Measurements from ENCODE around the gene RSPO4.

RSPO4 gene

GRCh38 chr20:940926-941325 is 61.2 kb downstream of the RSPO4 start:
- no peak for DNase-seq

- no peak for DNase-seq
Observed at GRCh38 chr20:939606-940005, 62.5 kb downstream of the RSPO4 start.

GRCh38 chr20:934186-934840 is 67.8 kb downstream of the RSPO4 start:
- DNase-seq = no peak

DNA sequence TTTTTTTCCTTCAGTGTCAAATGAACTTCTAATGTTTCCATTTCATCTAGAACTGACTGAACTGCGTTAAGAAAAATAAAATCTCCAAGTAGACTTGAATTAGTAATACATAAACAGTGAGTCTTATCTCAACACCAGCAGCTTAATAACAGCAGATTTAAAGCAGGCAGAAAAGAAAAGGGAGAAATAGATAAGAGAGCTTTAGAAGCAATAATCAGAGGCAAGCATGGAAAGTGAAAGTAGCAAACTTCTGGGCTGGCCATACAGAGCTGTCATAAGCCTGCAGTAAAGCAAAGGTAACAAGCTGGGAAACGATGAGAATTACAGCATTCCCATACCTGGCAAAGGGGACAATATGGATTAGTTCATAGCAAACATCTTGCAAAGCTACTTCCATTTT is 69.1 kb downstream of the RSPO4 start:
- no peak for DNase-seq

GRCh38 chr20:931401-931800 is 70.7 kb downstream of the RSPO4 start:
- no peak for DNase-seq

GRCh38 chr20:926670-927069 is 75.4 kb downstream of the RSPO4 start:
- DNase-seq = no peak

DNA sequence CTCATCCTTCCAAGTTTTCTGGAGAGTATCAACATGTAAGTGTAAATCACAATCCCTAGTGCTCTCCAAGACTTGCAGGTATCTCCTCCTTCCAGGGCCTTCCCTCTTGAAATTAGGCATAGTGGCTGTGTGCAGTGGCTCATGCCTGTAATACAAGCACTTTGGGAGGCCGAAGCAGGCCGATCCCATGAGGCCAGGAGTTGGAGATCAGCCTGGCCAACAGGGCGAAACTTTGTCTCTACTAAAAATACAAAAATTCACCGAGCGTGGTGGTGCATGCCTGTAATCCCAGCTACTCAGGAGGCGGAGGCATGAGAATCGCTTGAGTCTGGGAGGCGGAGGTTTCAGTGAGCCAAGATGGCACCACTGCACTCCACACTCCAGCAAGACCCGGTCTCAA is 76.6 kb downstream of the RSPO4 start:
- no peak for DNase-seq

- no peak for DNase-seq
Observed at GRCh38 chr20:924639-925038, 77.5 kb downstream of the RSPO4 start.

DNA sequence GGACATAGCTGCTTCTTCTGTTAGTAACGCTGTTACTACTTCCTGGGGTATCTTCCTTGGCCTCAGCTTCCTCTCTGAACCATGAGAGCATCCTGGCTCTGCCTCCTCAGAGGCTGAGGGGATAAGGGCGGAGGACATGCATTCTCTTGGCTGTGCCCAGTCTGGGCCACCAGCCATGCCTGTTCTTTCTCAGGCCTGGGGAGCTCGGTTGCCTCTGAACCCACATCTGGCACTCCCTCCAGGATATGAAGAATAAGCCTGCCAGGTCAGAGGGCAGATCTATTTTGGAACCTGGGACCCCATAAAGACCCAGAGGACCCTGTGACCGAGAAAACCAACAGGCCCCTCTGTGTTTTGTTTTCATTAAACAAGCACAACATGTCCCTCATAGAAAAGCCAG is 79.3 kb downstream of the RSPO4 start:
- no peak for DNase-seq

DNA sequence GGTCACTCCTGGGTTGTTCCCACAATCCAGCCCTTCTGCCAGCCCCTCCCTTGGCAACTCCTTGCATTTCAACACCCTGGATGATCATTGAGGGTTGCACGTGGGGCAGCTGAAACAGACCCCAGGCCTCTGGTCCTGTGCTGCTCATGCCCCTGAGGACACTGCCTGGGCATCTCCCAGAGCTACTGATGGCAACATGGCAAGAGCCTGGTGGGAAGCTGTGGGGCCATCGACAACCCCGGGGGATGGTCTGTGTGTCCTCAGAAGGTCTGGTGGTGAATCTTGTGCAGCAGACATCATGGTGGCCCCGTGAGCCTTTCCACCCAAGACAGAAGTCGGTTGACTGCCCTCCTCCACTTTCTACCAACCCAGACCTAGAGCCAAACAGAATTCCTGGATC is 81.0 kb downstream of the RSPO4 start:
- no peak for DNase-seq

GRCh38 chr20:920311-920710 is 81.8 kb downstream of the RSPO4 start:
- DNase-seq = no peak

DNA sequence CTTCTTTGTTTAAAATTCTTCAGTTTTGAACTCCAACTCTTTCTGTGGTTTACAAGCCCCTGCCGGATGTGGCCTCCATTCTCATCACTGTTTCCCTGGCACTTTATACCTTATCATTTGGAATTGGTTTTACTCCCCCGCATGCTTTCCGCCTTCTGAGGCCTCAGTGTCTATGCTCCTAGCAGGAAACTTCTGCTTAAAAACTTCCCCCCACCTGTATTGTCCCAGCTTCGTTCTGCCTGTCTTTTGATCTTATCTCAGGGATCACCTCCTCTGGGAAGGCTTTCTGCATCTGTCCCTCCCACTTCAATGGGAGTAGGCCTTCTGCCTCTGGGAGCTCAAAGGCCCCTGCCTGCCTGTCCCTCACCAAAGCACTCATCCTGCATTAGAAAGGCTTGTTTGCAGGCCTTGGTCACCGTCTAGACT is 82.6 kb downstream of the RSPO4 start:
- no peak for DNase-seq

DNA sequence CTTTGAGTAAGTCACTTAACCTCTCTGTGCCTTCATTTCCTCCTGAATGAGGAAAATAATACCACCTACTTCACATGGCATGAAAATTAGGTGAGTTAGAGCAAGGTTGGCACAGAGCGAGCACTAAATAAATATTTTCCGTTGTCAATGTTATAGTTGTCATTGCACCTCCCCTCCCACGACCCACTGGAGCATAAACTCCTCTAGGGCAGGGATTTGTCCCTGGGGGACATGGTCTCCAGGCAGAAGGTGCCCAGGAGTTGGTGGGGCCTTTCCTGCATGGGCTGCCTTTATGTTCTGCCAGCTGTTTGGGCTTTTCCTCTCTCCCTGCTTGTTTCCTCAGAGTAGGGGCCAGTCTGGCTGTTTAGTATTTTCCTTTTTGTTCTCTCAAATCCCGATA is 84.7 kb downstream of the RSPO4 start:
- DNase-seq = no peak

DNA sequence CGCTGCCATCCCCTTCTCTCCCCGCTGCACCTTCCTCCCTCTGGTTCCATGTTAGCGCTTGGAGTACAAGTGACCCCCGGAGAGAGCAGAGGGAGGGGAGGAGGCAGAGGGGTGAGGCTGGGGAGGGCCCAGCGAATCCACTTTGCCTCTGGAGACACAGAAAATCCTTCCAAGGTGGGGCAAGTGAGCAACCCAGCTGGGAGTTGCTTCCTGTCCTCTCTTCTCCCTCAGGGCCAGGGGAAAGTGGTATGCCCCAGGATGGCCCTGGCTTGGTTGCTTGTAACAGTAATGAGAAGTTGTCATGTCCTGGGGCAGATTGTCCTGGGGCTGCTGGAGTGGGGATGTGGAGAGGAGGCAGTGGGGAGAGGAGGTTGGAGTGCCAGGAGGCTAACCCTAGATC is 85.3 kb downstream of the RSPO4 start:
- no peak for DNase-seq

GRCh38 chr20:916125-916799 is 85.8 kb downstream of the RSPO4 start, which contains the start of gene ANGPT4:
TSS of gene ANGPT4 (minus strand) at chr20:916334. CDS start at chr20:916214, 120 bp downstream.
- no peak for DNase-seq

DNA sequence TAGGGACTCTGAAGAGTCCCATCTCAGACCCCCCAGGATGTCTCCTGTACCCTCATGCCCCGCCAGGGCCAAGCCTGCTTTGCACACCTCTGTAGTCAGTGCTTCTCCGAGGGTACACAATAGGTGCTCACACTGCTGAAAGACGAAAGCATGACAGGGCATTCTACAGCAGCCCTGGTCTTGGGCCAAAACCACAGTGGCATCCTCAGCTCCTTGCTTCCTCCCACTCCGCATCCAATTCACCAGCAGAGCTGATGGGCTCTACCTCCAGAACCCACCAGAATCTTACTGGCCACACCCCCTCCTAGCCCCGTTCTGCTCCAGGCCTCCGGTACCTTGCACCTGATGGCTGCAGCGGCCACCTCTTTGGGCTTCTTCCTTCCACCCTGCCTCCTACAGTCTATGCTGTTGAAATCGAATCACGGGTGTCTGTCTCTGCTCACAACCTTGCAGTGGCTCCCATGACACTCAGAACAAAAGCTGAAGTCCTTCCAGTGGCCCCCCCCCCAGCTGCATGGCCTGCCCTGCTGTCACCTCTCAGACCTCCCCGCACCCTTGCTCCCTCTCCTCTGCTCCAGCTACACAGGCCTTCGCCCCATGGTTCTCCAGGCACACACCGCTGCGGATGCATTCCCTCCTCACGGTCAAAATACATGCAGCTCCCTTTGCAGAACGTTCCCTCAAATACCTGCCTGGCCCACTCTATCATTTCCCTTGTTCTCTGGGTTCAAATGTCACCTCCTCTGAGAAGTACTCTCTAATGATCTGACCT is 87.2 kb downstream of the RSPO4 start:
- no peak for DNase-seq

DNA sequence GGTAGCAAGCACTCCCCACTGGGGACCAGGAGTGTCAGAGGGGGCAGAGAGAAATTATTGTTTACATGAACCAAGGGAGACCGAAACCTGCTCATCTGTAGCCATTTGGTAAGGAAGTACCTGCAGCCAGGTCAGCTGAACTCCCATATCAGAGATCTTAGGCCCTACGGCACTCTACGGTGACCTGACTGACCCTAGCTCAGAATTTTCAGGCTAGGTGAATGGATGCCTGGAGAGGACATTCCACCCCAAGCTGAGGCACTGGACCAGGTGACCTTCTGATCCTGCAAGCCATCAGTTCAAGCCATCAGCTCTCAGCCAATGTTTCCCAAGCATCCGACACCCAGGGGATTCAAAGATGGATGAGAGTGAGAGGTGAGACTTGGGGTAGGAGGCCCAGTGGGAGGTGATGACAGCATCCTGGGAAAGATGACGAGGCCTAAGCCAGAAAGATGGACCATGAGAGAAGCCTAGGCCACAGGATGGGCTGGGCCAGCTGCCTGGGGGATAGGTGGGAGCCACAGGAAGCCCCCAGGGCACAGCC is 88.7 kb downstream of the RSPO4 start:
- no peak for DNase-seq

DNA sequence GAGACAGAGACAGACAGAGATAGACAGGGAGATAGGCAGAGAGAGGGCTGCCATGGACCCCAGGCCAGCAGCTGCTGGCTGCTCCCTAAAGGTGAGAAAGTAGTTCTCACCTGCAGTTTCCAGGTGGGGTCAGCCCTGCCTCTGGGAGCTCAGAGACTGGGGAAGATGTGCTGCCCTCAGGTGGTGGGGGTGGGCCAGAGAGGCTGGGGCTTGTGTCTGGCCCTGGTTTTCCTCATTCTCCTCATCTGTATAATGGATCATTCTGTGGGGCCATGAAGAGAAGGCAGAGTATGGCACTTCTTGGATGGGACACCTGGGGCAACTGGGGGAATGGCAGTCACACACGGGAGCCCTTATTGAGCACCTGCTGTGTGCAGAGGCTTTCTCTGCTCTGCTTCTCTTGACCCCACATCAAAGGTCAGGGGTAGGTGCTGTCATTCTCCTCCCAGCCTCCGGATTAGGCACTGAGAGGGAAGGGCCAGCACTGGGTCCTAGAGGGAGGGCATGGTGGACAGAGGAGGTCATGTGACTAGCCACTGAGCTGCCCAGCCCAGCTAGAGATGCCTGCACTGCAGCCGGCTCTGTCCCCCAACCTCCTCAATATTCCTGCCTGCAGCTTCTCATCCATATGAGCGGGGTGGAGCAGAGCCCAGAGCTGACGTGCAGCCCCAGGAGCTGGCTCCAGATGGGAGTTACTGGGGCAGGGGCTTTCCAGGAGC is 90.1 kb downstream of the RSPO4 start:
- no peak for DNase-seq

DNA sequence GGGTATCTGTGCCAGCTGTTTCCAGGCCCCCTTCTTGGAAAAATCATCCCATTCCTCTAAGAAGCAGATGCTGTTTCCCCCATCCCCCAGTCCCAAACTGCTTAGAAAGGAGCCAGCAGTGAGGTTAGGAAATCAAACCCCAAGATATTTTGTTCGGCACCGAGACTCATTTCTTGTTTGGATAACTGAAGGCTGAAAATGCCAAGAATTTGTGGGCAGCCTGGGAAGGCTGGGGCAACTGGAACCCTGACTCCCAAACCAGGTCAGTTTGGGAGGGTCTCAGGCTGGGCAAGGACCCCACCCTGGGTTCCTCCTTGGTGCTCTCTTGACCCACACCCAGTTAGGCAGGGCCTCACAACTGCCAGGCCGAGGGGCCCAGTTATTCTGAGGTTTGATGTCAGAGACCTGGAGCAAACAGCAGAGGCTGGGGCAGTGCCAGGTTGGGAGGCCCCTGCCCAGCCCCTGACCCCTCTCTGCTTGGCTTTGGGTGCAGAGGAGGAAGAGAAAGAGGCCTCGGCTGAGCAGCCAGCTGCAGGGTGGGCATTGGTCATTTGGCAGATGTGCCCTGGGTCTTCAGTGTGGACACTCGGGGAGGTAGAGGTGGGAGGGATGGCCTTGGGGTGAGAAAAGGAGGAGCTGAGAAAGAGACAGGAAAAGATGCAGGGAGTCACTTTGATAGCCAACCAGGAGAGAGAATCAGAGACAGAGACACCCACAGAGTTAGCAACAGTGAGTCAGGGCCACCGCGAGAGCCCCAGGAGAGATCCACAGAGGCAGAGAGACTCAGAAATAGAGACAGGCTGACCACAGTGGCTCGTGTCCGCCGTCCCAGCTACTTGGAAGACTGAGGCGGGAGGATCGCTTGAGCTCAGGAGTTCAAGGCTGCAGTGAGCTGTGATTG is 91.0 kb downstream of the RSPO4 start:
- DNase-seq = no peak

- no peak for DNase-seq
Observed at GRCh38 chr20:910132-910869, 91.8 kb downstream of the RSPO4 start.

DNA sequence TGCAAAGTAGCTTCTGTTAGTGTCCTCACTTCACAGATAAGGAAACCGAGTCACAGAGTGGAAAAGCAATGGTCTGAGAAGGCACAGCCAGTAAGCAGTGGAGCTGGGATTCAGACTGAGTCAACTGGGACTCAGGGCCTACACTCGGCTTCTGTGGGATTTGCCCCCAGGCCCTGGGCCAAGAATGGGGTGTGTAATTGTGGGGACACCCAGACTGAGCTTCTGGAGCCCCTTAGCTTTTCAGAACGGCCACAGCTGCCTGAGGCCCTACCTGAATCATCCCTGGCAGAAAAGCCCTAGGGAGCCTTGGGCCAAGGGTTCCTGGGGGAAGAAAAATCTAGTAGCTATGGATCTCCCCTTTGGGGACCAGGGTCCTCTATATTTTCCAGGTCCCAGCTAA is 92.5 kb downstream of the RSPO4 start:
- DNase-seq = no peak

Data from stimulated activated CD4-positive, alpha-beta T cell treated with anti-CD3 and anti-CD28 coated beads, Interleukin-4, amount 100 ng/mL, for 24 hours (primary cell).